TTC549 (cell line): Measurements from ENCODE around the gene NABP2.
"Not testable (repeated sequence)": the region's sequence is repeated elsewhere in the genome, so short reads cannot be mapped to it uniquely, and the experiment has no call there.

Experiments used
- FAIRE-seq: peaks from 2 replicates; lab custom pipeline; 2012; peaks lifted over from hg19 to GRCh38; lab: Jason Lieb, UNC

The NABP2 gene

DNA sequence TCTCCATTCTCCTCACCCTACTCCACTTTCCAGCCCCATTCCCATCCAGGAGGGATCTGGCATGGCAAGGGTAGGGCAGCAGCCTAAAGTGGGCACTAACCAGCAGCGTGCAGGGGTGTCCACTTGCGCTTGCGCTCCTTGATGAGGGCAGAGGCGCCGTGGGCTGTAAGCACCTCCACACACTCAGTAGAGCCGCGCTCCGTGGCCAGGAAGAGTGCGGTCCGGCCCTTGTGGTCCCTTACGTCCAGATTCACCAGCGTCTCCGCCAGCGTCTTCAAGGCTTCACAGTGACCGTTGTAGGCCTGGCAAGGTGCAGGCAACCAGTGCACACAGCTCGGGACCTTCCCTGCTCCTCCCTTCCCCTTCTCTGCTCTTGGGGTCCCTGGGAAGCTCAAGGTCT, 23.8 kb downstream of the NABP2 start:
- FAIRE-seq, result no peak

DNA sequence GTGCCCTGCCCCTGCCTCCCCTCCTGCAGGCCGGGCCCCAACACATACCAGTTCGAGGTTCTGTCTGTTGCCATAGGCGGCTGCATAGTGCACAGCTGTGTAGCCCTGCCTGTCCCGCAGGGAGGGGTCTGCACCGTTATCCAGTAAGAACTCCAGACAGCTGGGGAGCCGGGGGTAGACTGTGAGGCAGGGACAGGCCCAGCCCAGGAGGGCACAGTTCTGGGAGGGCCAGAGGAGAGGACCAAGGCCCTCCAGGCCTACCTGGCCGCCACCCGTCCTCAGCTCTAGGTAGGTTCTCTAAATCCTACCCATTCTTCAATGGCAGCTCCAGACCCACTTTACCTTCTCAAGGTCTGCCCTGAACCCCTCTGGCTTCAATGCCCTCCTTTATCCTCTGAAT, 24.6 kb downstream of the NABP2 start:
- FAIRE-seq, result no peak

DNA sequence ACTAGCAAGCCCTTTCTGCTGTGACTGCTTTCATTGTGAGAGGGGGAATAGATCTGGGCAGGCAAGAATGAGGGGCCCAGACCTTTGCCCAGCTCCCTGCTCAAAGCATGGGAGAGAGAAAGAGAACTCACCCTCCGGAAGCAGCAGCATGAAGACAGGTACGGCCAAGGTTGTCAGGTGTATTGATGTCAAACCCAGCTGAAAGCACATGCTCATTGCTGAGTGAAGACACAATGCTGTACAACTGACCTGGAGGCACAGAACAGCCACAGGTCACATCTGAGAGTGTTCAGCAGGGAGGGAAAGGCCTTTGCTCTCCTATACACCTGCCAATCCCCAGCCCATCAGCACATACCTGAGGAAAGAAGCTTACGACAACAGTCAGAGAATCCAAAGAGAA, 28.5 kb downstream of the NABP2 start:
- no peak for FAIRE-seq

DNA sequence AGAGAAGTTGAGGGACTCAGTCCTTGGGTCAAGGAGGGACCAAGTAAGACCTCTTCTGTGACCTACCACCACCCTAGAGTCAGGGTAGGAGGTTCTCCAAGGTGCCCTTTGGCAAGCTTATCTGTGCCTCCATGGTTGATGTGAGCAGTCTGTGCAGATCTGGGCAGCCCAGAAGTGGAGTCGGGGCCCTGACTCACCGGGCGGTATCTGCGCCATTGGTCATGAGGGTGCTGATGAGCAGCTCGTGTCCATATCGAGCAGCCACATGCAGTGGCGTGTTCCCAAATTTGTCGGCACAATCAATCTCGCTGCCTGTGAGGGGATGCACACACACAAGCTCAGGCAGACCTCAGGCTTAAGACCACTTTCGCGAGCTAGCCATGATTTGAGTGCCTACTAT, 28.9 kb downstream of the NABP2 start:
- FAIRE-seq, result no peak

DNA sequence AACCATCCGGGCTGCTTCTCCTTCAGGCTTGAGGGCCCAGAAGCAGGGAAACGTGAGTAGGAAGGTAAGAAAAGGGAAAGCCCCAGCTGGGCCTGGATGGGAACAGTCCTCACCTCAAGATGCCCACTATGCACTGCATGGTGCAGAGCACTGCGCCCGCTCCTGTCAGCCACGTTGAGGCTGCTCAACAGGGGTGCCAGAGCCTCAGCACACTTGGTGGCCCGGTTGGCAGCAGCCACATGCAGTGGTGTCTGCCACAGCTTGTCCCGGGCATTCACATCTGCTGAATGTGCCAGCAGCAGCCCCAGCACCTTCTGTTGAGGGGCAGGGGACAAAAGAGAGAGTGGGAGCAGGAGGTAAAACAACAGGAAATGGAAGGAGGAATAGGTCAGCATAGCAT, 31.5 kb downstream of the NABP2 start:
- no peak for FAIRE-seq

DNA sequence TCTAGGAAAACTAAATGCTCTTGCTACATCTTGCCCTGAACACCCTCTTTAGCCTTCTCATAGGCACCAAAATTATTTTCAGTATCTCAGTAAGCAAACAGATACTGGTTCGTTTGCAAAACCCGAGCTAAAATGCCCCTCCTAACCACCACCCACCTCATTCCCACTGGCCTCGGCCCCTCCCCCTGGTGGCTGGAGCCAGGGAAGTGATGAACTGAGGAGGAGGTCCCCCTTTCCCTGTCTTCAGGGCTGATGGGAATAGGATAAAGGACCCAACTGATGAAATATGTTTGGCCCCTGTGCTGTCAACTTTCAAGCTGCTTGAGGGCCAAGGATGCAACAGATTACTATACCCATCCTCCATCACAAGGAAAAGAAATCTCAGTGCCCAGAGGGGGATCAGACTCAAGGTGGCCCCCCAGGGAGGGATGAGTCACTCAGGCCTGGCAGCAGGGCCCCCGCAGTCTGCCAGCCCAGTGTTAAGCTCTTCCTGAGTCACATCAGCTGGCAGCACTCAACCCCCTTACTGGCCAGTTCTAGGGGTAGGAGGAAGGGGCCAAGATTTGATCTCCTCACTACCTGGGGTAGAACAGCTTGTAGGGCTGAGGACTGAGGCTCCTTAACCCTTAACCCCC, 32.3 kb downstream of the NABP2 start:
- FAIRE-seq, result no peak

DNA sequence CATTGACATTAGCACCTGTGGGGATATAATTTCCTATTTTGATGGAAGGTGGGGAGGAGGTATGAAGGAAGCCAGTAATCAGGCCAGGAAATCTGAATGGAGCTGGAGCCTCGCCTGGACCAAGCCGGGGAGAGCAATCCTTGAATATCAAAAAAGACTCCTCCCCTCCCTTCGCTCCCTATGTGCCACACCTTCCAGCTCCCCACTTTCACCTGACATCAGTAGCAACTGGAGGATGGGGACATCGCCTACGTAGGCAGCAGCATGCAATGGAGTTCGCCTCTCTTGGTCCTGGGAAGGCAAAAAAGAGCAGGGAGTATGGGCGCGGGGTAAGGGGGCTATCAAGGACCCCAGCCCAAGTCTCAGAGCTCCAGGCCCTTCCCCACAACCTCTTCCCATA, 32.9 kb downstream of the NABP2 start:
- FAIRE-seq, result no peak

DNA sequence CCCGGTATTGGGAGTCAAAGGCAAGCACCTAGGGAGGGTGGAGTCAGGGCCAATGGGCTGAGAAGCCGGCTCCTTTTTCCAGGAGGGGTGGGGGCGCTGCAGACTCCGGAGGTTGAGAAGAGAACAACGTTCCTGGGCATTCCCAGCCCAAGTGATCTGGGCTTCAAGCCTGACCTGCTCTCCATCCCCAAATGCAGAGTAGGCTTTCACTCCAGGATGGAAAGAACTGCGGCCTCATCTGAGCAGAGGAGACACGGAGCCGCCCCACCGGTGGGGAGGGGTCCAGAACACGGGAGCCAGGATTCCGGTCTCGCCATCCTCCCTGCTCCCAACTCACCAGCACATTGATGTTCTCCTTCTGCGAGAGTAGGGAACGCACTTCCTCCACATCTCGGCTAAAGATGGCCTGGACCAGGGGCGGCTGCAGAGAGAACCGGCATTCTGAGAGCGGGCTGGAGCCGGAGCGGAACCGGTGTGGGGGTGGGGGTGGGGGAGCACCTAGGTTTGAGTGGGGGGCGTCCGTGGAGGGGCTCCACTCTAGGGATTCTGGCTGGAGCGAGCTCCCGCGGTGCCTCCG, 33.4 kb downstream of the NABP2 start:
- FAIRE-seq, result no peak

DNA sequence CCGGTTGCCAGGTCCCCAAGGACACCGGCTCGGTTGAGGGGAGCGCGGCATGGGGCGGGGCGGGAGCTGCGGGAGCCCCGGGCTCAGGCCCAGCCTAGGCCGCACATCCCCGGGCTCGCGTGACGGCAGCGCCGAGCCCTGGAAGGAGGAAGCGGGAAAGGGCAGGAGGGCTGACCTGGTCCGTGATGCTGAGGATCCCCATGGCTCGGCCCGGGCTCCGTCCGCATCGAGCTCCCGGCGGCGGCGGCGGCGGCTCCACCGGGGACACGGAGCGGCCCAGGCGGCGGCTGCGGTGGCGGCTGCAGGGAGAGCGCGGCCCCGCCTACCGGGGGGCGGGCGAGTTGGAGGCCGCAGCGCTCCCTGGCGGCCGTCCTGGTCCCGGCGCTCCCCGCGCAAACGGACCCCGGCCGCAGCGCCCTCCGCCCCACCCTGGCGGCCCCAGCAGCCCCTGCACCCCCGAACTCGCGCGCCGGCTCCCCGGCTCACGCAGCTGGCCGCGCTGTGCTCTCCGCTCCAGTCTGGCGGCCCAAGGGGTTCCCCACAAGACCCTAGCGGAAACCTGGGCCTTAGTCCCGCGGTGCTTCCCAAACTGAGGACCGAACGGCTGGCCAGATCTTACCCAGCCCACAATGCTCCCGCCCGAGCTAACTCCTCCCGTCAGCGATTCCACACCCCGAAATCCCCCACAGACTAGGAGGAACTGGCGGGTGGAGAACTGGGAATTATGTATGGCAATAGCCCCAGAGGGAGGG, 34.1 kb downstream of the NABP2 start, which contains the start of gene ANKRD52:
TSS of gene ANKRD52 (minus strand) at position 317 of the 752 bp plus-strand sequence. CDS start at position 202, 115 bp downstream.
- FAIRE-seq, result no peak

DNA sequence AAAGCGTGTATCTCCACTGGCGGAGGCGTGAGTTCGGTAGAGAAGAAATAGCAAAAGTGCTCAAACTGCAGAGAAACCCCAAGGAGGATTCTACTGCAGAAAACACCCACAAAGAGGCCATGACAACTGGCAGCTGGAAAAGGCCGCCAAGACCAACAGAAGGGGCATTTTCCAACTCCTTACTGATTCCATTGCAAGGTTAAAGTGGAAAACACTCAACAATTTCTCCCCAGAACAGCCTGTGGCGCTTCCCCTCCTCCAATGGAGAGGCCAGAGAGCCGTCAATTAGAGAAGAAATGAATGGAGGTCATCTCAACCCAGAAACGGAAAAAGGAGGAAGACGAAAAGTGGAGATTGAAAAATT, 34.7 kb downstream of the NABP2 start:
- FAIRE-seq, result no peak

DNA sequence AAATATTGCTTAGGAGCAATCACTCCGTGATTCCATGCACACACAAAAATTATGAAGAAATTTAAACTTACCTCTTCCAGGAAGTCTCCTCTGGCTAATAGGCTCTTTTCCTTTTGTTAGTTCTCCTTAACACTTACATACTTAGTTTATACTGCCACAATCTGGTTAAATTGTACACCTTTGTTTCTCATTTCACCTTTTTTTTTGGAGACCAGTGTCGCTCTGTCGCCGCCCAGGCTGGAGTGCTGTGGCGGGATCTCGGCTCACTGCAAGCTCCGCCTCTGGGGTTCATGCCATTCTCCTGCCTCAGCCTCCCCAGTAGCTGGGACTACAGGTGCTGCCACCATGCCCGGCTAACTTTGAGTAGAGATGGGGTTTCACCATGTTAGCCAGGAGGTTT, 36.2 kb downstream of the NABP2 start:
- FAIRE-seq, result no peak

DNA sequence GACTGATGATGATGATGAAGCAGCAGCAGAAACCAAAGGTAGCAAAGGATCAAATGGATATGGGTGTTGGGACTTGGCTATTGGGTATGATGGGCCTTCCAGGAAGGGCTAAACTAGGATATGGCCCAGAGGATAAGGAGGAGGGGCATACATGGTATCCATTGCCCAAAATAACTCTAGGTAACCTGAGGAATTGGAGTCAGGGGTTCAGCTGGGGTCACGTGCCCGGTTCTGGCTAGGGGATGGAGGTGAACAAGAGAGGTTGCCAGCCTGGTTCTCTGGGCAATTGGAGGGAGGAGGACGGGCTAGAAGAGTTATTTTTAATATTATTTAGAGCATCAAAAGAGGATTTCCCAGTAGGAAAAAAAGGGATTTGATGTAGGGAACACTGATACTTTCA, 36.8 kb downstream of the NABP2 start:
- FAIRE-seq, result no peak

DNA sequence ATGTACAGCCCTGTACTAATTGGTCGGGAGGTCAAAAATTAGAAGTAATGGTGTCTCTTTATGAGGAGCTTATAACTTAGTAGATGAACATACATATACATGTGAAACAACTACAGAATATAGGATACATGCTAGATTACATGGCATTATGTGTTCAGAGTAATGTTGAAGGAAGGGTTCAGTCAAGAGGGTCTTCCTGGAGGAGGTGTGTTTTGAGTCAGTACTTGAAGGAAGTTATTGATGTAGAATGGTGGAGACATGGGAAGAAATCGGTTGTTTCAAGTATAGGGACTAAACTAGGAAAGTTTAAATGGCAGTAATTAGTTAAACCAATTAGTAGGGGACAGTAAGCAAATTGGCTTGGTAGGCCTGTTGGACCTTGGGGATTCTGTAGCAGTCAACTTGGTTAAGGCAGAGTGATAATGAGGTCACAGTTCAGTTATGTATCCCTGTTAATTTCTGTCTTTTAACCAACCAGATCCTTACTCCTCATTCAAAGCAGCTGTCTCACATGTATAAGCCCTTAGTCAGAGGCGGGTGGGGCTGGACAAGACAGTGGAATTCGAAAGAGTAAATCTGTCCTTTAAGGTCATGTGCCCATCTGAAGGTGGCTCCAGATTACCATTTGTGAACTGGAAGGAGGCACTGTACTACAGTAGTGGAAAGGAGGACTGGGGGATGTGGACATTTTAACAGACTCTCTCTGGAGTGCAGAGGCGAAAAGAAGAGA, 37.5 kb downstream of the NABP2 start:
- FAIRE-seq, result no peak

DNA sequence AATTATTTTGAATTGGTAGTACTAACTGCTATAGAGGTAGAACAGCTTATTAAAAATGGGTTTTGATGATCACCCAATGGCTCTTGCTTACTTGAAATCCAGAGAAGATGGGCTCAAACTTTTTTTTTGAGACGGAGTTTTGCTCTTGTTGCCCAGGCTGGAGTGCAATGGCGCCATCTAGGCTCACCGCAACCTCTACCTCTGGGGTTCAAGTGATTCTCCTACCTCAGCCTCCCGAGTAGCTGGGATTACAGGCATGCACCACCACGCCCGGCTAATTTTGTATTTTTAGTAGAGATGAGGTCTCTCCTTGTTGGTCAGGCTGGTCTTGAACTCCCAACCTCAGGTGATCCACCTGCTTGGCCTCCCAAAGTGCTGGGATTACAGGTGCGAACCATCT, 38.8 kb downstream of the NABP2 start:
- not testable (repeated sequence) for FAIRE-seq

DNA sequence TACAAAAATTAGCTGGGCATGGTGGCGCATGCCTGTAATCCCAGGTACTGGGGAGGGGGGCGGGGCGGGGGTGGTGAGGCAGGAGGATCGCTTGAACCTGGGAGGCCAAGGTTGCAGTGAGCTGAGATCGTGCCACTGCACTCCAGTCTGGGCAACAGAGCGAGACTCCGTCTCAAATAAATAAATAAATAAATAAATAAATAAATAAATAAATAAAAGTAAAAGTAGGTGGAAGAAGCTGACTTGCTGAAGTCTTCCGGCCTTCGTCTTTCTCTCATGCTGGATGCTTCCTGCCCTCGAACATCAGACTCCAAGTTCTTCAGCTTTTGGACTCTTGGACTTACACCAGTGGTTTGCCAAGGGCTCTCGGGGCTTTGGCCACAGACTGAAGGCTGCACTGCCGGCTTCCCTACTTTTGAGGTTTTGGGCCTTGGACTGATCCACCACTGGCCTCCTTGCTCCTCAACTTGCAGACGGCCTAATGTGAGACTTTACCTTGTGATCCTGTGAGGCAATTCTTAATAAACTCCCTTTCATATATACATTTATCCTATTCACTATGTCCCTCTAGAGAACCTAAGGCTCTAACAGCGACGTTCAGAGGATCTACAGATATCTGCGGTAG, 42.0 kb downstream of the NABP2 start:
- FAIRE-seq, result not testable (repeated sequence)

DNA sequence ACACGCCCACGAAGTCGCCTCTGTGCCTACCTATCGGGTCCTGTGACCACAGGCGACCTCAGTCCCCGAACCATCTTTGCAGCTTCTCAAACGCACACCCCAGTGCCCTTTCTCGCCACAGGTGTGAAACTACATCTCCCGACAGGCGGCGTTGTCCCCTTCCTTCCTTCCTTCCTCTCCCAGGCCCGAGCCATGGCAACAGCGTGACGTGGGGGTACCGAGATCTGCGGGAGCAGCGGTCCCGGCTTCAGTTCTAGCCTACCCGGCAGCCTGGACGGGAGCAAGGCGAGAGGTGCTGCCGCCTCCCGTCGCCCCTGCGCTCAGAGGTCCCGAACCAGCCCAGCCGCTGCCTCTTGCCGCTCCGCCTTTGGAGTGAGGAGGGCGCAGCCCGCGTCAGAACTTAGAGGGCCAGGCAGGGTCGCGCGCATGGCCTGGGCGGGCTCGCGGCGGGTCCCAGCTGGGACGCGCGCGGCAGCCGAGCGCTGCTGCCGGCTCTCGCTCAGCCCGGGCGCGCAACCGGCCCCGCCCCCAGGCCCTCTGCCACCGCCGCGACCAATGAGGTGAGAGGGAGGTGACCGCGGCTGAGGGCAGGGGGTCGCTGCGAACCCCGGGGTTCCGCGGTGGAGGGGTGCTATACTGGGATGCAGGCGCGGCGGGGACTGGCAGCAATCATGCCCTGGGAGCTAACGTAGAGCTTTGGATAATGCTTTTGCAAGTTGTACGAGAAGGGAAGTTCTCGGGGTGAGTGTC, 42.7 kb downstream of the NABP2 start, which contains the start of gene COQ10A:
TSS of gene COQ10A (plus strand) at position 250 of the 750 bp plus-strand sequence. CDS start at position 427, 177 bp downstream.
- FAIRE-seq, result no peak

DNA sequence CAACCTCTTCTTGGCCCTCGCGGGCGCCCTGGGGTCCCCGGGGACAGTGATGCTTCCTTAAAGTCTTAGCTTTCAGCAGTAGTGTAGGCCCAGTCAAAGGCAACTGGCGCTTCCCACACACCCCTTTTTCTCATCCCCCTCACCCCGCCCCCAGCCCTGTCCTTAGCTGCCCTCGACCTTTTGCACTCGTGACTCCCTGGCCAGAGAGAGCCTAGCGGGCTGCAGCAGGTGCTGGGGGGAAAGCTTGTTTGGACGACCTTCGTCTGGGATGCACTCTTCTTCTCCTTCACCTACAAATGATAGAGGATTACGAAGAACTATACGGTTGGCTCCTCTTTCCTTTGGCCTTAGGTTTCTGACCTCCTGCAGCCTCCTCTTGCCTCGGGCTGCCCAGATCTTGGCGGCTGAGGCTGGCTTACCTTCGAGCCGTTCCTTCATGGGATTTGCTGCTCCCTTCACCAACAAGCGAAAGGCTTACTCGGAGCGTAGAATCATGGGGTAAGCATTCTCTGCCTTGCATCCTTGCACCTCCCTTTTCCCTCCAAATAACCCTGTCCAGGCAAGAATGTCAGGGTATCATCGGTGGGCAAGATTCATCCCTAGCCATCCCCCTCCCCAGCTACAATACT, 43.4 kb downstream of the NABP2 start:
- FAIRE-seq, result no peak

DNA sequence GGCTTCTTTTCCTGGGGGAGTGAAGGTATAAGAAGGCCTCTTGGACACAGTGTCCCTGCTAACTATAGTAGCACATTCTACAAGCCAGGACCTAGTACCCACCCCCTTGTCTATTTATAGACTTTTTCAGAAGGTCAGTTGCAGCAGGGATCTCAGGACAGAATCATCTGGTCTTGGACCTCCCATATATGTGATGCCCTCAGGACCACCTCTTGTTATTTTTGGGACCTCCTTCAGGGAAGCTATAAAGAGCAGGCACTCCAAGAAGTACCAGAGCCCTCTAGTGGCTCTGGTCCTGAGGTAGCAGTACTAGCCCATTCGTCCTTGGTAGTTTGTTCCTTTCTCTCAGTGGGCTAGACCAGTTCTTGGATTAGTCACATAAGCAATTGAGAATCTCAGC, 46.9 kb downstream of the NABP2 start:
- FAIRE-seq, result no peak

DNA sequence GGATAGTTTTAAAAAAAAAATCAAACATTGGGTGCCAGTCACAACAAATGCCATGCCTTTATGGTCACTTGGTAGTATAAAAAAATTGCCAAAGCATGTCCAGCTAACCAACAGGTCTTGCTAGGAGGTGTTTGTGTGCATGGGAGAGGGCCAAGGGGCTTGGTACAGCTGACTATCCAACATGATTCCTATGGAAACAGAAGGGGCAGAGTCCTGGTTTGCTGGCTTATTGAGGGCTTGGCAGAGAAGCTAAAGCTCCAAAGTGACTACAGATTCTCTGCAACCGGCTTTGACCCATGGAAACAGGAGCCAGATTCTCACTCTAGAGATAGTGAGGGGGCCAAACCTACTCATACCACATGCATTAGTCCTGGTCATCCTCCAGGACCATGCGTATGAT, 48.3 kb downstream of the NABP2 start:
- not testable (repeated sequence) for FAIRE-seq

DNA sequence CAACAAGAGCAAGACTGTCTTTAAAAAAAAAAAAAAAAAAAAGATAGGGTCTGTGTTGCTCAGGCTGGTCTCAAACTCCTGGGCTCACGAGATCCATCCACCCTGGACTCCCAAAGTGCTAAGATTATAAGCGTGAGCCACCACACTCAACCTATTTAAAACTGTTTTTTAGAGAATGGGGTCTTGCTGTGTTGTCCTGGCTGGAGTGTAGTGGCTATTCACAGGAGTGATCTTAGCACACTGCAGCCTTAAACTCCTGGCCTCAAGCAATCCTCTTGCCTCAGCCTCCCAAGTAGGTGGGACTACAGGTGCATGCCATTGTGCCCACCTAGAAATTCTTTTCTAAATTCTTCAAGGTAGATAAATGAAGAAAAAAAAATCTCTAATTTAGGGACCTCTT, 50.2 kb downstream of the NABP2 start:
- no peak for FAIRE-seq

DNA sequence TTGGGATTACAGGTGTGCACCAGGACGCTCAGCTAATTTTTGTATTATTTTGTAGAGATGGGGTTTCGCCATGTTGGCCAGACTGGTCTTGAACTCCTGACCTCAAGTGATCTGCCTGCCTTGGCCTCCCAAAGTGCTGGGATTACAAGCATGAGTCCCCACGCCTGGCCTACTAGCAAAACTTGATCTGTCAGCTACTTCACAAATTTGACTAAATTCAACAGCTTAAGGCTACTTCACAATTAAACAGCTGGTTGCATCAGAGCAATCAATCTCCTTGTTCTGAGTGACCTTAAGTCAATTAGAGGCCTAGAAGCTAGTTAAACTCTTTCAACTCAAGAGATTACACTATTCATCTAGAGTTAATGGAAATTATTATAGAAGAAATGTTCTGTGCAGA, 54.8 kb downstream of the NABP2 start:
- no peak for FAIRE-seq
